Endodermal cell (in vitro differentiated cells): ENCODE measurements around the gene PLCD1. TPM values are rescaled to one million over a fixed set of nuclear protein-coding genes. Genes with fewer than 3 reads are reported as not detected.

ENCODE experiments used
- DNase-seq: peaks from one replicate; pipeline ENCODE4 v3.0.0-alpha.2; 2017
- H3K27ac ChIP-seq: 2 replicates; pipeline ENCODE4 v1.5.1; 2013; ENCODE audit warnings: mild to moderate bottlenecking, low read depth, low read length, moderate library complexity
- H3K27me3 ChIP-seq: 2 replicates; pipeline ENCODE4 v1.6.1; 2013; ENCODE audit warnings: mild to moderate bottlenecking, low read length, moderate library complexity; ENCODE audit not compliant: insufficient read depth, control insufficient read depth, poor library complexity, severe bottlenecking
- H3K36me3 ChIP-seq: 2 replicates; pipeline ENCODE4 v1.7.0; 2013; ENCODE audit warnings: mild to moderate bottlenecking, low read length, moderate library complexity; ENCODE audit not compliant: control insufficient read depth, insufficient read depth
- H3K4me1 ChIP-seq: one replicate; pipeline ENCODE4 v1.7.0; 2013; ENCODE audit warnings: low read length; ENCODE audit not compliant: control insufficient read depth, insufficient read depth
- H3K4me3 ChIP-seq: 2 replicates; pipeline ENCODE4 v1.5.1; 2013; ENCODE audit warnings: mild to moderate bottlenecking, low read length, moderate library complexity
- H3K9ac ChIP-seq: 2 replicates; pipeline ENCODE4 v1.6.1; 2013; ENCODE audit warnings: mild to moderate bottlenecking, low read length, moderate library complexity; ENCODE audit not compliant: poor library complexity, severe bottlenecking; ENCODE audit errors: extremely low read depth
- H3K9me3 ChIP-seq: 2 replicates; pipeline ENCODE4 v1.6.1; 2013; ENCODE audit warnings: mild to moderate bottlenecking, low read length, moderate library complexity; ENCODE audit not compliant: control insufficient read depth
- H3K27ac Mint-ChIP-seq: 2 replicates; pipeline ENCODE4 v1.8.0; 2020; ENCODE audit warnings: mixed read lengths
- H3K27me3 Mint-ChIP-seq: 2 replicates; pipeline ENCODE4 v1.8.0; 2021; ENCODE audit warnings: mild to moderate bottlenecking, mixed read lengths; ENCODE audit not compliant: insufficient read depth
- H3K36me3 Mint-ChIP-seq: 2 replicates; pipeline ENCODE4 v1.8.0; 2020; ENCODE audit warnings: low read depth, mixed read lengths
- H3K4me1 Mint-ChIP-seq: 2 replicates; pipeline ENCODE4 v1.8.0; 2020; ENCODE audit warnings: mixed read lengths
- H3K4me3 Mint-ChIP-seq: 2 replicates; pipeline ENCODE4 v1.8.0; 2020; ENCODE audit warnings: mild to moderate bottlenecking, moderate library complexity, mixed read lengths
- H3K9me3 Mint-ChIP-seq: 2 replicates; pipeline ENCODE4 v1.8.0; 2020; ENCODE audit warnings: mild to moderate bottlenecking, mixed read lengths
- WGBS, 2 experiments: methylation state at CpG; one replicate each; pipeline versions ENCODE4 v1.1.5 to v1.1.7; 2013; ENCODE audit warnings: missing lambda C conversion rate in 2 of 2, mixed read lengths in 1 of 2; ENCODE audit not compliant: insufficient coverage in 1 of 2, insufficient read length in 1 of 2; 5-methylcytosine and 5-hydroxymethylcytosine counted together
- total RNA-seq, 2 donors: library from RNA; stranded (reverse); fragmentation: NEBNext Ultra II Directional in 1 of 2; extraction: Animal tissue kit (Norgen Biotek cat#: 25700) in 1 of 2; gene quantifications; 2 replicates in 1 of 2; 3 replicates in 1 of 2; pipeline ENCODE4 v1.2.1, GENCODE V29; 2021
- TF ChIP-seq, protein P1 (sequence below): fragments of 200-600 bp; sonication (generic); conservative IDR thresholded peaks from 2 replicates; pipeline ENCODE4 v1.5.0; 2021; ENCODE audit warnings: antibody characterized with exemption, mild to moderate bottlenecking

The PLCD1 gene
- total RNA-seq, 2 donors from 2014 or later = 54.3 to 66.6 TPM

DNA sequence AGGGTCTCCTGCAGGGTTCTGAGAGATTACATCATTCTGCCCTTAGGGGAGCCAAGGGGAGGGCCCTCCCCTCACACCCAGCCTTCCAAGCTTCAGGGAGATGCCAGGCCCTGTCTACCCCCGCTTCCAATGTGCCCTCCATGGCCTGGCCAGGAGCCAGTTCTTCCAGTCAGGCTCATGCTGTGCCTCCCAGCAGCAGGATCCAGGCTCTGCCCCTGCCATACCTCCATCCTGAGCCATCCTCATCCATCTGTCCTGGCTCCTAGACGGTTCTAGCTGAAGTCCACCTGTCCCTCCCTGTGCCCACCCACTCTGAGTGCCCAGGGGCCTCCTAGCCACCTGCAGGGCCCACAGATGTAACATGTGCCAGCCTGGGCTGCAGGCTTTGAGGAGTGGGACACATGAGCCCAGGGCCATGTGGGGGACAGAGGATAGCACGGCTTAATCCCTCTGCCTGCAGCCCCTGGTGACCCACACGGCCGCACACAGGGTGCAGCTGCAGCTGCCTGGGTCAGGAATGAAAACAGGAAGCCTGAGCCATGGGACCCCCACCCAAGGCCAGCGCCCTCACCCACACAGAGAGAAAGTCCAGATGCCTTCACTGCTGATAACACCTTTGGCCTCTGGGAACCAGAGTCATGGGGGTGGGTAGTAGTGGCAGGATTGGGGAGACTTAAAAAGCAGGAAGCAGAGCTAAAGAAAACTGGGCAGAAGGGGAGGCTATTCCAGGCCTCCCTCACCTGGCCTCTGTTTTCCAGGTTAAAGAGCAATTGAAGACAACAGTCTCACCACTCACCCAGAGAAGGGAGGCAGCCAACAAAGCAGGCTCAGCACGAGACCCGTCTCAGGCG is 11.8 kb downstream of the PLCD1 start:
- 83 to 93% methylated on average over 2 to 9 of the region's 9 CpGs for WGBS, 2 experiments
- TF ChIP-seq, protein P1, sequence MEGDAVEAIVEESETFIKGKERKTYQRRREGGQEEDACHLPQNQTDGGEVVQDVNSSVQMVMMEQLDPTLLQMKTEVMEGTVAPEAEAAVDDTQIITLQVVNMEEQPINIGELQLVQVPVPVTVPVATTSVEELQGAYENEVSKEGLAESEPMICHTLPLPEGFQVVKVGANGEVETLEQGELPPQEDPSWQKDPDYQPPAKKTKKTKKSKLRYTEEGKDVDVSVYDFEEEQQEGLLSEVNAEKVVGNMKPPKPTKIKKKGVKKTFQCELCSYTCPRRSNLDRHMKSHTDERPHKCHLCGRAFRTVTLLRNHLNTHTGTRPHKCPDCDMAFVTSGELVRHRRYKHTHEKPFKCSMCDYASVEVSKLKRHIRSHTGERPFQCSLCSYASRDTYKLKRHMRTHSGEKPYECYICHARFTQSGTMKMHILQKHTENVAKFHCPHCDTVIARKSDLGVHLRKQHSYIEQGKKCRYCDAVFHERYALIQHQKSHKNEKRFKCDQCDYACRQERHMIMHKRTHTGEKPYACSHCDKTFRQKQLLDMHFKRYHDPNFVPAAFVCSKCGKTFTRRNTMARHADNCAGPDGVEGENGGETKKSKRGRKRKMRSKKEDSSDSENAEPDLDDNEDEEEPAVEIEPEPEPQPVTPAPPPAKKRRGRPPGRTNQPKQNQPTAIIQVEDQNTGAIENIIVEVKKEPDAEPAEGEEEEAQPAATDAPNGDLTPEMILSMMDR = no peak
- DNase-seq = no peak

DNA sequence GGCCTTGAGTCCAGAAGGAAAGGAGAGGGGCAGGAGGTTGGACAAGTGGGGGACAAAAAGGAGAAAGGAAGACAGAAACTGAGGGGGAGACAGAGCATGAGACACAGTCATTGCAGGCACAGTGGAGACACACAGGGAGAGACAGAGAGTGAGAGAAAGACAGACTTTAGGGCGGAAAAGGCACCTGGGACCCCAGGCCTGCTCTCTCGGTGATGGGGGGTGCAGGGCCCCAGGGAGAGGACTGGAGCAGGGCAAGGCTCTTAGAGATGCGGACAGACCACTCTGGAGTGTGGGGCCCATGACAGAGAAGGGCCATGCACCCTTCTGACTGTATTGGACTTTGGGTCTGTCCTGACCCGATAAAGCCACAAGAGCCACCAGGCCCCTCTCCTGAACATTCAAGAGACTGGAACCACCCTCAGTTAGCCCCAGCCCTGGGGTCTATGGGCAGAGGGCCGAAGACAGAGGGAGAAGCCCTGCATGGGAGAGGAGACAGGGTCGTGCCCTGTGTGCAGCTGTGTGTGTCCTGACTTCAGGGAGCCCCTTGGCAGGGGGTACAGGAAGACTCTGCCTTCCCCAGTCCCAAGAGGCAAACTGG is 12.5 kb downstream of the PLCD1 start:
- 88 to 89% methylated on average over 6 of the region's 6 CpGs for WGBS, 2 experiments
- no peak overlapping the region for H3K27ac Mint-ChIP-seq
- TF ChIP-seq, protein P1 = no peak

More for the DNA sequence above, 11.8 kb downstream of the PLCD1 start:
- peaks cover 9% of the 10 kb centered on the region for H3K4me1 ChIP-seq
- H3K36me3 Mint-ChIP-seq = peaks cover 50% of the 10 kb centered on the region
- no peaks in the 10 kb centered on the region for H3K4me1 Mint-ChIP-seq
- peaks cover 45% of the 10 kb centered on the region for H3K36me3 ChIP-seq
- no peak overlapping the region for H3K27ac Mint-ChIP-seq
- H3K9me3 ChIP-seq = peaks cover 4% of the 10 kb centered on the region
- H3K9me3 Mint-ChIP-seq = no peaks in the 10 kb centered on the region
- H3K4me3 ChIP-seq = no peak overlapping the region
- H3K9ac ChIP-seq = no peak overlapping the region
- H3K27ac ChIP-seq = no peak overlapping the region
- H3K4me3 Mint-ChIP-seq = no peak overlapping the region
- no peaks in the 10 kb centered on the region for H3K27me3 ChIP-seq
- H3K27me3 Mint-ChIP-seq = no peaks in the 10 kb centered on the region

DNA sequence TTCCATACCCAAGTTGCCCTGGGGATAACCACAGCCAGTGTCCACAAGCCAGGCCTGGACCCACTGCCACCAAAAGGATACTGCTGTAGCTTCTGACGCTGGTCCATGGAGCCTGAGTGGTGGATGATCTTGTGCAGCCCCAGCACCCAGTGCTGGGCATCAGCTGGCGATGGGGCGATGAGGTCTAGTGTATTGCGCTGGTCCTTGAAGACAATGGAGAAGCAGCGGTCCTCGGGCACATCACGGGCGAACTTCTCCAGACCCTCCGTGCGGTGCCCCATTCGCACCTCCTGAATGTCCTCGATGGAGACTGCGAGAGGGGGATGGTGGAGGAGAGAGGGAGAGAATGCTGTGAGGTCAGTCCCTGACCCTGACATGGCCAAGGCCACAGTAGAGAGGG is 13.0 kb downstream of the PLCD1 start:
- Mint-ChIP-seq H3K4me1 (peaks cover 6% of the 10 kb centered on the region), H3K4me3 (no peak overlapping the region), H3K27me3 (no peaks in the 10 kb centered on the region), H3K36me3 (peaks cover 53% of the 10 kb centered on the region), H3K27ac (no peak overlapping the region), H3K9me3 (no peaks in the 10 kb centered on the region)
- Histone ChIP-seq H3K4me1 (no peaks in the 10 kb centered on the region), H3K9me3 (peaks cover 4% of the 10 kb centered on the region), H3K27ac (no peak overlapping the region), H3K4me3 (no peak overlapping the region), H3K27me3 (no peaks in the 10 kb centered on the region), H3K9ac (no peak overlapping the region), H3K36me3 (peaks cover 46% of the 10 kb centered on the region)
- DNase-seq = no peak
- TF ChIP-seq, protein P1 = no peak
- 95 to 97% methylated on average over 11 to 13 of the region's 13 CpGs for WGBS, 2 experiments

More for the DNA sequence above, 12.5 kb downstream of the PLCD1 start:
- H3K4me3 Mint-ChIP-seq = no peak overlapping the region
- H3K4me1 Mint-ChIP-seq = peaks cover under 1% of the 10 kb centered on the region
- DNase-seq = no peak
- H3K27ac ChIP-seq = no peak overlapping the region
- H3K9ac ChIP-seq = no peak overlapping the region
- peaks cover 50% of the 10 kb centered on the region for H3K36me3 Mint-ChIP-seq
- H3K4me3 ChIP-seq = no peak overlapping the region
- H3K27me3 Mint-ChIP-seq = no peaks in the 10 kb centered on the region
- peaks cover 4% of the 10 kb centered on the region for H3K9me3 ChIP-seq
- peaks cover 45% of the 10 kb centered on the region for H3K36me3 ChIP-seq
- no peaks in the 10 kb centered on the region for H3K27me3 ChIP-seq
- no peaks in the 10 kb centered on the region for H3K9me3 Mint-ChIP-seq
- H3K4me1 ChIP-seq = peaks cover 1% of the 10 kb centered on the region
